NCI-H187 (cell line): ENCODE results near the gene CPED1.
"Not testable (repeated sequence)": the region's sequence is repeated elsewhere in the genome, so short reads cannot be mapped to it uniquely, and the experiment has no call there.

Experiments
- DNase-seq, 2 experiments: peaks; one replicate each; lab custom pipeline; 2025; lab: John Stamatoyannopoulos, UW

CPED1 gene

GRCh38 chr7:121039994-121040393, 51.5 kb downstream of the CPED1 start:
- DNase-seq: no peak

GRCh38 chr7:121041516-121042148, 53.1 kb downstream of the CPED1 start:
- DNase-seq: no peak

GRCh38 chr7:121042195-121042594, 53.7 kb downstream of the CPED1 start:
- no peak for DNase-seq

GRCh38 chr7:121042899-121043298, 54.4 kb downstream of the CPED1 start:
- DNase-seq: no peak

- no peak for DNase-seq
Observed at GRCh38 chr7:121043314-121044234, 55.1 kb downstream of the CPED1 start.

GRCh38 chr7:121045090-121045489, 56.6 kb downstream of the CPED1 start:
- DNase-seq: no peak

- no peak for DNase-seq
Observed at GRCh38 chr7:121046009-121046408, 57.5 kb downstream of the CPED1 start.

GRCh38 chr7:121046893-121047468, 58.5 kb downstream of the CPED1 start:
- no peak for DNase-seq

- DNase-seq: no peak
Observed at GRCh38 chr7:121048195-121048594, 59.7 kb downstream of the CPED1 start.

- DNase-seq: no peak
Observed at GRCh38 chr7:121049028-121049791, 60.7 kb downstream of the CPED1 start.

- DNase-seq: no peak
Observed at GRCh38 chr7:121049897-121050296, 61.4 kb downstream of the CPED1 start.

GRCh38 chr7:121053219-121053618, 64.7 kb downstream of the CPED1 start:
- DNase-seq: no peak

- DNase-seq: no peak
Observed at GRCh38 chr7:121054925-121055324, 66.4 kb downstream of the CPED1 start.

GRCh38 chr7:121057878-121058277, 69.4 kb downstream of the CPED1 start:
- no peak for DNase-seq

GRCh38 chr7:121058975-121059374, 70.5 kb downstream of the CPED1 start:
- DNase-seq: no peak

- DNase-seq: not testable (repeated sequence)
Observed at GRCh38 chr7:121059979-121060509, 71.5 kb downstream of the CPED1 start.

- DNase-seq: no peak
Observed at GRCh38 chr7:121061677-121062582, 73.4 kb downstream of the CPED1 start.

GRCh38 chr7:121062671-121063279, 74.3 kb downstream of the CPED1 start:
- DNase-seq: no peak

- DNase-seq: not testable (repeated sequence)
Observed at GRCh38 chr7:121067717-121068116, 79.2 kb downstream of the CPED1 start.

GRCh38 chr7:121069346-121070100, 81.0 kb downstream of the CPED1 start:
- no peak for DNase-seq
